Spleen (tissue), 11 donors: ENCODE data around the gene GOLPH3. TPM values are rescaled to one million over a fixed set of nuclear protein-coding genes. Genes with fewer than 3 reads are reported as not detected.

Source experiments
- DNase-seq: peaks from one replicate; pipeline ENCODE4 v3.0.0-alpha.2; 2020
- H3K27ac ChIP-seq, 8 donors: fragments of 200-600 bp; sonication (generic) in 7 of 8; 1 replicate in 4 of 8; 2 replicates in 4 of 8; pipeline versions ENCODE4 v1.5.0 to v1.8.0; 2016 to 2021; ENCODE audit warnings: inconsistent platforms in 4 of 8, mild to moderate bottlenecking in 4 of 8, moderate library complexity in 1 of 8
- H3K27me3 ChIP-seq, 7 donors: fragments of 200-600 bp; sonication (generic) in 6 of 7; replicated peaks in 1 of 7; 1 replicate in 4 of 7; 2 replicates in 3 of 7; pipeline versions ENCODE4 v1.5.0 to v1.8.0; 2016 to 2021; ENCODE audit warnings: inconsistent platforms in 3 of 7, mild to moderate bottlenecking in 1 of 7
- H3K36me3 ChIP-seq, 6 donors: fragments of 200-600 bp; sonication (generic) in 5 of 6; 1 replicate in 4 of 6; 2 replicates in 2 of 6; pipeline versions ENCODE4 v1.5.0 to v1.8.0; 2016 to 2021; ENCODE audit warnings: inconsistent platforms in 2 of 6
- H3K4me1 ChIP-seq, 6 donors: fragments of 200-600 bp; sonication (generic) in 5 of 6; 1 replicate in 3 of 6; 2 replicates in 3 of 6; pipeline versions ENCODE4 v1.5.0 to v1.8.0; 2016 to 2021; ENCODE audit warnings: inconsistent platforms in 3 of 6
- H3K4me3 ChIP-seq, 8 donors: fragments of 200-600 bp; sonication (generic) in 7 of 8; 1 replicate in 4 of 8; 2 replicates in 4 of 8; pipeline versions ENCODE4 v1.5.0 to v1.8.0; 2016 to 2021; ENCODE audit warnings: inconsistent platforms in 4 of 8, mild to moderate bottlenecking in 4 of 8, moderate library complexity in 2 of 8
- H3K9me3 ChIP-seq, 8 donors: fragments of 200-600 bp; sonication (generic) in 7 of 8; 1 replicate in 4 of 8; 2 replicates in 4 of 8; pipeline versions ENCODE4 v1.5.0 to v1.8.0; 2016 to 2021; ENCODE audit warnings: inconsistent platforms in 4 of 8
- POLR2A ChIP-seq, 3 donors: fragments of 450-650 bp; IDR thresholded peaks; one replicate each; pipeline ENCODE4 v1.5.1; 2017; ENCODE audit warnings: antibody characterized with exemption in 3 of 3, mild to moderate bottlenecking in 1 of 3
- POLR2AphosphoS5 ChIP-seq, 3 donors: sonication (generic); formaldehyde crosslinking; IDR thresholded peaks; one replicate each; pipeline ENCODE4 v1.5.1; 2017; ENCODE audit warnings: antibody characterized with exemption in 3 of 3
- WGBS, 5 donors: extraction: QIAGEN DNeasy Blood & Tissue Kit in 3 of 5; methylation state at CpG; one replicate each; pipeline versions ENCODE4 v1.1.5 to v1.1.7; 2013 to 2018; 5-methylcytosine and 5-hydroxymethylcytosine counted together
- intact Hi-C: fragments of 100-400 bp; cut with DNase I; formaldehyde crosslinking; loops from one replicate; pipeline ENCODE4 v1.15.0; 2023; ENCODE audit warnings: low total_unique reads
- polyA plus RNA-seq, 3 donors: library from polyadenylated mRNA; stranded (reverse); fragments of 200-250 nt; gene quantifications; one replicate each; pipeline ENCODE4 v1.2.1, GENCODE V29; 2013
- total RNA-seq, 7 donors: library from RNA; depleted of rRNA in 3 of 7; stranded (reverse); fragments of >200 nt in 3 of 7; fragmentation: NEBNext Ultra II Directional in 4 of 7; extraction: Animal tissue kit (Norgen Biotek cat#: 25700) in 4 of 7; gene quantifications; one replicate each; pipeline versions ENCODE4 v1.1.0 to v1.2.1, GENCODE V29; 2016 to 2021
- TF ChIP-seq, protein P1 (sequence below), 11 experiments: fragments of 200-600 bp in 7 of 11; fragments of 450-650 bp in 4 of 11; sonication (generic) in 4 of 11; IDR thresholded peaks in 8 of 11; conservative IDR thresholded peaks in 3 of 11; 1 replicate in 7 of 11; 2 replicates in 4 of 11; pipeline versions ENCODE4 v1.4.0 to v1.8.0; 2016 to 2021; ENCODE audit warnings: antibody characterized with exemption in 11 of 11, inconsistent platforms in 4 of 11, mild to moderate bottlenecking in 1 of 11
- donor health status: healthy with polysubstance abuse.
- donor health status: DM: no; HTN: no; CAD: no; lungs with moderate emphysema.
- donor health status: DM: no; HTN: no; CAD: no.
- donor health status: Bipolar disorder and iron deficiency.
- donor health status: healthy.
- donor health status: DM: no; HTN: no; CAD: no.
- donor health status: DM: yes; HTN: yes; CAD: no.

Gene GOLPH3
- total and polyA plus RNA-seq, 10 donors = 27.0 to 82.3 (median 69.2) TPM

DNA sequence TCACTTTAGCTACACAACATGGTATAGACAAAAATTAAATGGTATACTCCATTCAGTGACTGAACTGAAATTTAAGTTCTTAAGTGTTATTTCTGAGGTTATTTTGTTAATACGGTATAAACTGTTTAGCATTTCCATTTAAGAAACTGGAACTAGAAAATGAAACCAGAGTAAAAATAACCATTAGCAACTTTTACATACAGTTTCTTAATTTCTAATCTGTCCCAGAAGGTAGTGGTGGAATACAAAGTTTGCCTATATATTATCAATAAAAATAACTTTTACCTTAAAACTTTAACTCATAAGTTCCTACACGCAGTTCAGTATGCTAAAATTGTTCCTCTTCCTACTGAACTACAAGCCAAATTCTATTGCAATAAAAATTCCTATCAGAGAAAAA is 10.3 kb downstream of the GOLPH3 start:
- intact Hi-C loops = no loop called here
- Histone ChIP-seq H3K27me3 (no peaks in the 10 kb centered on the region), H3K27ac (peak overlapping the region in 6 of 8 donors; percentile 17 to 56 (median 34)), H3K36me3 (peaks cover 0 to 45% (median 17%) of the 10 kb centered on the region in 6 donors), H3K4me3 (no peak overlapping the region), H3K4me1 (peaks cover 28 to 94% (median 71%) of the 10 kb centered on the region in 6 donors), H3K9me3 (no peaks in the 10 kb centered on the region)
- TF ChIP-seq, protein P1, sequence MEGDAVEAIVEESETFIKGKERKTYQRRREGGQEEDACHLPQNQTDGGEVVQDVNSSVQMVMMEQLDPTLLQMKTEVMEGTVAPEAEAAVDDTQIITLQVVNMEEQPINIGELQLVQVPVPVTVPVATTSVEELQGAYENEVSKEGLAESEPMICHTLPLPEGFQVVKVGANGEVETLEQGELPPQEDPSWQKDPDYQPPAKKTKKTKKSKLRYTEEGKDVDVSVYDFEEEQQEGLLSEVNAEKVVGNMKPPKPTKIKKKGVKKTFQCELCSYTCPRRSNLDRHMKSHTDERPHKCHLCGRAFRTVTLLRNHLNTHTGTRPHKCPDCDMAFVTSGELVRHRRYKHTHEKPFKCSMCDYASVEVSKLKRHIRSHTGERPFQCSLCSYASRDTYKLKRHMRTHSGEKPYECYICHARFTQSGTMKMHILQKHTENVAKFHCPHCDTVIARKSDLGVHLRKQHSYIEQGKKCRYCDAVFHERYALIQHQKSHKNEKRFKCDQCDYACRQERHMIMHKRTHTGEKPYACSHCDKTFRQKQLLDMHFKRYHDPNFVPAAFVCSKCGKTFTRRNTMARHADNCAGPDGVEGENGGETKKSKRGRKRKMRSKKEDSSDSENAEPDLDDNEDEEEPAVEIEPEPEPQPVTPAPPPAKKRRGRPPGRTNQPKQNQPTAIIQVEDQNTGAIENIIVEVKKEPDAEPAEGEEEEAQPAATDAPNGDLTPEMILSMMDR (IDR thresholded peaks at IDR 0.05 in 8 of 11, conservative IDR thresholded peaks at IDR 0.05 in 3 of 11) = no peak
- TF ChIP-seq POLR2AphosphoS5 (IDR thresholded peaks at IDR 0.05) (no peak), POLR2A (IDR thresholded peaks at IDR 0.05) (no peak)
- no peak for DNase-seq
- 40 to 50% (median 42%) methylated on average over 2 of the region's 2 CpGs for WGBS, 5 donors

- H3K4me1 ChIP-seq = peaks cover 23 to 94% (median 72%) of the 10 kb centered on the region in 6 donors
- TF ChIP-seq POLR2A (IDR thresholded peaks at IDR 0.05) = no peak
- TF ChIP-seq POLR2AphosphoS5 (IDR thresholded peaks at IDR 0.05) = no peak
- TF ChIP-seq, protein P1 (IDR thresholded peaks at IDR 0.05 in 8 of 11, conservative IDR thresholded peaks at IDR 0.05 in 3 of 11) = no peak
- H3K4me3 ChIP-seq = no peak overlapping the region
- intact Hi-C loops = no loop called here
- H3K27ac ChIP-seq = peak overlapping the region in 4 of 8 donors; percentile 14 to 56 (median 38)
- 91 to 99% (median 96%) methylated on average over 5 of the region's 5 CpGs for WGBS, 5 donors
- H3K36me3 ChIP-seq = peaks cover 0 to 38% (median 13%) of the 10 kb centered on the region in 6 donors
- no peaks in the 10 kb centered on the region for H3K9me3 ChIP-seq
- DNase-seq = no peak
- no peaks in the 10 kb centered on the region for H3K27me3 ChIP-seq
Measured at GRCh38 chr5:32163053-32163452, 11.1 kb downstream of the GOLPH3 start.

GRCh38 chr5:32160228-32160627 is 13.9 kb downstream of the GOLPH3 start:
- no peaks in the 10 kb centered on the region for H3K27me3 ChIP-seq
- no peaks in the 10 kb centered on the region for H3K9me3 ChIP-seq
- no peak for DNase-seq
- intact Hi-C loops = no loop called here
- H3K27ac ChIP-seq = no peak overlapping the region
- TF ChIP-seq, protein P1 (IDR thresholded peaks at IDR 0.05 in 8 of 11, conservative IDR thresholded peaks at IDR 0.05 in 3 of 11) = no peak
- TF ChIP-seq POLR2A (IDR thresholded peaks at IDR 0.05) (no peak), POLR2AphosphoS5 (IDR thresholded peaks at IDR 0.05) (no peak)
- H3K4me3 ChIP-seq = no peak overlapping the region
- H3K4me1 ChIP-seq = peaks cover 16 to 90% (median 61%) of the 10 kb centered on the region in 6 donors
- H3K36me3 ChIP-seq = peaks cover 0 to 21% (median 0%) of the 10 kb centered on the region in 6 donors
- WGBS, 5 donors = 82 to 100% (median 98%) methylated on average over 1 of the region's 1 CpG

GRCh38 chr5:32159328-32160072 is 14.6 kb downstream of the GOLPH3 start:
- Histone ChIP-seq H3K4me3 (no peak overlapping the region), H3K27ac (no peak overlapping the region), H3K9me3 (no peaks in the 10 kb centered on the region), H3K27me3 (no peaks in the 10 kb centered on the region), H3K36me3 (peaks cover 0 to 18% (median 0%) of the 10 kb centered on the region in 6 donors), H3K4me1 (peaks cover 17 to 90% (median 59%) of the 10 kb centered on the region in 6 donors)
- 70 to 76% (median 70%) methylated on average over 2 of the region's 2 CpGs for WGBS, 5 donors
- TF ChIP-seq POLR2AphosphoS5 (IDR thresholded peaks at IDR 0.05) (no peak), POLR2A (IDR thresholded peaks at IDR 0.05) (no peak)
- TF ChIP-seq, protein P1 (IDR thresholded peaks at IDR 0.05 in 8 of 11, conservative IDR thresholded peaks at IDR 0.05 in 3 of 11) = no peak
- no peak for DNase-seq
- intact Hi-C loops = no loop called here
